ENCODE results near the gene ACSS3.

ACSS3 gene

DNA sequence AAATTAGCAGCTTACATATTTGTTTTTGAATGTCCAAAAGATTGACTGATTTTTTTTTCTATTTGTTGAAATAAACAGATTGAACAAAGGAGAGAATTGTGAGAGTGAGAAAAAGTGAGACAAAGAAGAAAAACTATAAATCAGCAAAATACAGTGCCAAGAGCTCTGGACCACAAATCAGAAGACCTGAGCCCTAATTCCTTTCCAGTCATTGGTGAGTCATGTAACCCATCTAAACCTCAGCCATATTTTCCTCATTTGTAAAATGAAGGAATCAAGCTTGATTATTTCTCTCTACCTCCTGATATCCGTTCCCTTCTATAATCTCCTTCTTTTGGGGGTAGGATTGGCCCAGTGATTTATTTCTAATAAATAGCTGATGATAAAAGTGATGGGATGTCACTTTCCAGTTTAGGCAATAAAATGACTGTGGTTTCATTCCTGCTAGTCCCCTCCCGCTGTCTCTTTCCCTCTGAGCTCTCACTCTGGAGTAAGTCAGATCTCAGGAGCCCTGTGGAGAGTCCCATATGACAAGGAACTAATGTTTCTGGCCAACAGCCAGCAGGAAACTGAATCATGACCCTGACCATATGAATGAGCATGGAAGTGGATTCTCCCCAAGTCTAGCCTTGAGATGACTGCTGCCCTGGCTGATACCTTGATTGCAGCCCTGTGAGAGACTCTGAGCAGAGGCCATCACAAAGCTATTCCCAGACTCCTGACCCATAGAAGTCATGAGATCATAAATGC, 218.9 kb downstream of the ACSS3 start:
- no peak for DNase-seq (ENCODE audit: low read depth)

GRCh38 chr12:81297601-81298000, 219.7 kb downstream of the ACSS3 start:
- no peak for DNase-seq (ENCODE audit: low read depth)

- DNase-seq (ENCODE audit: low read depth), result no peak
Observed at GRCh38 chr12:81300454-81300853, 222.6 kb downstream of the ACSS3 start.

GRCh38 chr12:81303935-81304334, 226.1 kb downstream of the ACSS3 start:
- no peak for DNase-seq (ENCODE audit: low read depth)

Measured in activated T-cell treated with anti-CD3 and anti-CD28 coated beads for 24 hours (primary cell).